ENCODE data around the gene CHAF1A.

- no peak for TF ChIP-seq POLR2A (IDR thresholded peaks at IDR 0.05)
- no peak for TF ChIP-seq CTCF (IDR thresholded peaks at IDR 0.05)
Observed at GRCh38 chr19:4434391-4434790, 32.0 kb downstream of the CHAF1A start.
